NCI-H446 (cell line): ENCODE measurements around the gene GDPD1.
"Not testable (repeated sequence)": the region's sequence is repeated elsewhere in the genome, so short reads cannot be mapped to it uniquely, and the experiment has no call there.

Source experiments
- DNase-seq, 2 experiments: peaks; one replicate each; lab custom pipeline; 2025; lab: John Stamatoyannopoulos, UW

GDPD1 gene

DNA sequence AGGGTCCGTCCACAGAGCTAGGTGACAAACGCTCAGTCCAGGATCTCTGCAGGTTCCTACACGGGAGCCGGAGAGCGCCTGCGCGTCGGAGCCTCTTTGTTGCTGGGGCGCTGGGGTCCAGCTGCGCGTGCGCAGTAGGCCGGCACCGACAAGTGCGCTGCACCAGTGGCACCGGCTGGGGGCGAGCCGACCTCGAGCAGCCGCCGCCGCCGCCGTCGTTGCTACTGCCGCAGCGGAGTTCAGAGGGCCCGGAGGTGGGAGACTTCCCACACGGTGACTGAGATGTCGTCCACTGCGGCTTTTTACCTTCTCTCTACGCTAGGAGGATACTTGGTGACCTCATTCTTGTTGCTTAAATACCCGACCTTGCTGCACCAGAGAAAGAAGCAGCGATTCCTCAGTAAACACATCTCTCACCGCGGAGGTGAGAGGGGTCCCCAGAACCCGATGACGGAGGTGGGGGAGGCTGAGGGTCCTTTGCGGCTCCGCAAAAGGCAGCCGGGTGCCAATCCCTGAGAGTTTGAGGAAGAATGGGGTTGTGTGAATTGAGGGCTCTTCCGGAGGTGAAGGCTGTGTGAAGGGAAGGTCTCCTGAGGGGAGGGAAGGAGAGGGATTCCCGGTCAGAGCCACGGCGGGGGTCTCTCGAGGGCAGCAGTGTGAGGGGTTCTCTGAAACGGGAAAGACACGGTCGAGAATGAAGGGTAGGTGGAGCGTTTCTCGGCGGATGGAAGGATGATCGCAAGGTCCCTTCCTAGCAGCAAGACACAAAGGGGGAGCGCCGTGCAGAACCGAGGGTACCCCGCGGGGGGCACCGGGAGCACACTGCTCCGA lies at the start of gene GDPD1:
GDPD1 (plus strand) TSS at position 184 of the 831 bp plus-strand sequence; CDS start at position 283, 99 bp downstream.
- DNase-seq: peak; percentile 78 to 96

DNA sequence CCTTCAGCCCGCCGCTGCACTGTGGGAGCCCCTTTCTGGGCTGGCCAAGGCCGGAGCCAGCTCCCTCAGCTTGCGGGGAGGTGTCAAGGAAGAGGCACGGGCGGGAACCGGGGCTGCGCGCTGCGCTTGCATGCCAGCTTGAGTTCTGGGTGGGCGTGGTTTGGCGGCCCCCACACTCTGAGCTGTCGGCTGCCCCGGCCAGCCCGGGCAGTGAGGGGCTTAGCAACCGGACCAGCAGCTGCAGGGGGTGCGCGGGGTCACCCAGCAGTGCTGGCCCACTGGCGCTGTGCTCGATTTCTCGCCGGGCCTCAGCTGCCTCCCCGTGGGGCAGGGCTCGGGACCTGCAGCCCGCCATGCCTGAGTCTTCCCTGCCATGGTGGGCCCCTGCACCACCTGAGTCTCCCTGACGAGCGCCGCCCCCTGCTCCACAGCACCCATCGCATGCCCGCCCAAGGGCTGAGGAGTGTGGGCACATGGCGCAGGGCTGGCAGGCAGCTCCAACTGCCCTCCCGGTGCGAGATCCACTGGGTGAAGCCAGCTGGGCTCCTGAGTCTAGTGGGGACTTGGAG lies 47.8 kb upstream of the GDPD1 start:
- DNase-seq: no peak

DNA sequence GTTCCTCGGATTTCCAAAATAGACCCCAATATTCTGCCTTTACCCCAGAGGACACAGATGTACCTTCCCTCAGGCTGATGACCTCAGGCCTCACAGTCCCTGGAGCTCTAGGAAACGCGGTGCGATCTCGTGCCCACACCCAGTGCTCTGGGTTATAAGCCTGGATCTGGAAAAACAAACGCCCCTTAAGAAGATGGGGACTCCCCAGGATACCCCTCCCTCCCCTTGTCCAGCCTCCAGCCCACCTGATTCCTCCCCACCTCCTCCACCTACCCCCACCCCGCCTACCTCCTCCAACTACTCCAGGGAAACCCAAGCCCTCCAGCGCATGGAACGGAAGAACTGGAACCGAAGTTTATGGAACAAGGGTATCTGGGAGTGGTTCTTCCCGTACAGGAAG lies 45.6 kb upstream of the GDPD1 start:
- DNase-seq: no peak

DNA sequence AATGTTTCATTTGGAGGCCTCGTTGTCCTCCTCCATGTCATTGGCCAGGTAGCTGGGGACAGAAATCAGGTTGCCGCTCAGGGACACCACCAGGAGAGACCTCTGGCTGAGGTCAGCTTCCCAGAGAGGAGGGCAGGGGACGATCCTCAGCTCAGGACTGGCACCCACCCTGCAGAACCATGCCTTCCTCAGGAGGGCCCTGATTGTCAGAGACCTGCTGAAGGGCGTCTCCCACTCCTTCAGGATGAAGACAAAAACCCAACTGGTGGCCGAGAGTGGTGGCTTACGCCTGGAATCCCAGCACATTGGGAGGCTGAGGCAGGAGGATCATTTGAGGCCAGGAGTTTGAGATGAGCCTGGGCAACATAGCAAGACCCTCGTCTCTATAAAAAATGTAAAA lies 45.2 kb upstream of the GDPD1 start:
- no peak for DNase-seq

DNA sequence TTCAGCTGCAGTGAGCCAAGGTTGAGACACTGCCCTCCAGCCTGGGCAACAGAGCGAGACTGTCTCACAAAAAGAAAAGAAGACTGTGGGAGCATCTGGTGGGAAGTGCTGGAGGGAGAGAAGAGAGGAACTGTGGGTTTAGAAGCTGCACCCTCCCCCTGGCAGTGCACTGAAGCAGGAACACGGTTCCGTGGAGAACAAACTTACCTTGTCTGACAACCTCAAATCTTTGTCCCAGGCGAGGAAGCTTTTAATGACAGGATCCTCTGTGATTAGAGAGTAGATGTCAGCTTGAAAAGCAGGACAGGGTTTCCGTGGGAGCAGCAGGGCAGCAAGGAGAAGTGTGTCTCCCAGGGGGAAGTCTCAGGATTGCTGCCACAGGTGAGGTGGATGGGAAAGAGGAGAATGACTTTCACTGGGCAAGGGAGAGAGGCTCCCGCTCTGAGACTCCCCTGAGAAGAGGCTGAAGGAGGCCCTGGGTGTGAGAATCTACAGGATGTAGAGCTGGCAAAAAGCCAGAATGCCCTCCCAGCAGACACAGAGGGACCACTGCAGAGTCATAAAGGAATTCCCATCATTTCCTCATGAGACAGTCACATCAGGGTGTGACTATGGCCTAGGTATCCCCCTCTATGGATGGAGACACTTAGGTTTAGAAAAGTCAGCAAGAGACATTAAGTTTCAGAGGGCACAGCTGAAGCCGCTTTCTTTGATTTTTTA lies 41.9 kb upstream of the GDPD1 start:
- DNase-seq: no peak

DNA sequence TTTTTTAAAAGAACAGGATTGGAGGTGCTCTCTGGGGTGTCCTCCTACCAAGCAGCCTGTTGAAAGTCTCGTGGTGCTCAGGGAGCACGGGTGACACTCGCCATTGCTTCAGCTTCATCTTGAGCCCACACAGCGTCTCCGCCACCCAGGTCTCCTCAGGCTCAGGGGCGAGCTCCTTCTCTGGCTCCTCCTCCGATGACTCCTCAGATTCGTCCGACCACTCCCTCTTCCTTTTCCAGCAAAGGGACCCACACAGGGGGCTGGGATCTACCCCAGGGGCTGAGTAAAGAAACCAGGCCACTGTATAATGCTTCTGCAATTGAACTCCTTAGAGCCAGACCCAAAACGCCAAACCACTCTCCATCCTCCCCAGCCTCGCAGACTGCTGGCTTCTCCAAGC lies 40.7 kb upstream of the GDPD1 start:
- DNase-seq: not testable (repeated sequence)

DNA sequence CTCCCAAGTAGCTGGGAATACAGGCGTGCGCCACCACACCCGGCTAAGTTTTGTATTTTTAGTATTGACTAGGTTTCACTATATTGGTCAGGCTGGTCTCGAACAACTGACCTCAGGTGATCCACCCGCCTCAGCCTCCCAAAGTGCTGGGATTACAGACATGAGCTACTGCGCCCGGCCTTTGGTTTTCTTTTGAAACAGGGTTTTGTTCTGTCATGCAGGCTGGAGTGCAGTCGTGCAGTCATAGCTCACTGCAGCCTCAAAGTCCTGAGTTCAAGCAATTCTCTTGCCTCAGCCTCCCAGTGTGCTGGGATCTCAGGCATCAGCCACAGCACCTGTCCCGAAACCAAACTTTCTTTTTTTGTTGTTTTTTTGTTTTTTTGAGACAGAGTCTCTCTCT lies 39.7 kb upstream of the GDPD1 start:
- DNase-seq: no peak

DNA sequence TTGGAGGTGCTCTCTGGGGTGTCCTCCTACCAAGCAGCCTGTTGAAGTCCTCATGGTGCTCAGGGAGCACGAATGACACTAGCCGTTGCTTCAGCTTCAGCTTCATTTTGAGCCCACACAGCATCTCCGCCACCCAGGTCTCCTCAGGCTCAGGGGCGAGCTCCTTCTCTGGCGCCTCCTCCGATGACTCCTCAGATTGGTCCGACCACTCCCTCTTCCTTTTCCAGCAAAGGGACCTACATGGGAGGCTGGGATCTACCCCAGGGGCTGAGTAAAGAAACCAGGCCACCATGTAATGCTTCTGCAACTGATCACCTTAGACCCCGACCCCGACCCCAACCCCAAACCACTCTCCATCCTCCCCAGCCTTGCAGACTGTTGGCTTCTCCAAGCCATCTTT lies 38.8 kb upstream of the GDPD1 start:
- no peak for DNase-seq

DNA sequence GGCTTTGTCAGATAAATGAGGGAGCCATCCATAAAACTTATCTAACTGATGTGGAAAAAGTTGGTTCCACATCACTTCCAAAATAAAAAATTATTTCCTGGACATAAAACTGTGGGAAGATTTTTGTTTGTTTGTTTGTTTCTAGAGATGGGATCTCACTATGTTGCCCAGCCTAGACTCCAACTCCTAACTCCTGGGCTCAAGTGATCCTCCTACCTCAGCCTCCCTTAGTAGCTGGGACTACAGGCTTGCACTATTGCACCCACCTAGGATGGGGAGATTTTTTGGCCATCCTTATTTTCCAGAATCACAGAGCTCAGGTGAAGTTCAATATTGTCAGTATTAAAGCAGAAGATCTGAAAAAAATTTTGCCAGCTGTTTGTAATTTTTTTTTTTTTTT lies 34.3 kb upstream of the GDPD1 start:
- no peak for DNase-seq

DNA sequence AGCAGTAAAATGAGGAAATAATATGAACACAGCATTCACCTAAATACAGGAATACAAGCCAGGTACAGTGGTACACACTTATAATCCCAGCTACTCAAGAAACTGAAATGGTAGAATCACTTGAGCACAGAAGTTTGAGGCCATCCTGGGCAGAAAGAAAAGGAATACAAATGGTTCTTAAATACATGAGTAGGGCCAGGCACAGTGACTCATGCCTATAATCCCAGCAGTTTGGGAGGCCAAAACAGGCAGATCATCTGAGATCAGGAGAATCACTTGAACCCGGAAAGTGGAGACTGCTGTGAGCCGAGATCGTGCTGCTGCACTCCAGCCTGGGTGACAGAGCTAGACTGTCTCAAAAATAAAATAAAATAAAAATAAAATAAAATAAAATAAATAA lies 33.5 kb upstream of the GDPD1 start:
- no peak for DNase-seq

DNA sequence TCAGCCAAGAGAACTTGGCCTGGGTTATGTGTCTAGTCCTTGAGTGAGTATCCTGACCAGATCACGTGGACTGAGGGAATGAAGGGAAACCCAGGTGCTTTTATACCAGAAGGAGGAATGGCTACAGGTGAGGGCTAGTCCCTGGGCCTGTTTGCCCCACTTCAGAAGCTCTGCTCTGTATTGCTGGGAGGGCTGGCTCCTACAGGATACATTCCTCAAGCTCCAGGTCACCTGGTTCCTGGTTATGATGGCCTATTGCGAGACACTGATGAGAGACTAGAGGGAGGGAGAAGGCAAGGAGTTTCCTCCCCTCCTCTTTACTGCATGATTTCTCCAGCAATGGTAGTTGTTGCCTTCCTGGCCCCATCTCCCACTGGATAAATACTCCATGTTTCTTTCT lies 29.5 kb upstream of the GDPD1 start:
- no peak for DNase-seq

DNA sequence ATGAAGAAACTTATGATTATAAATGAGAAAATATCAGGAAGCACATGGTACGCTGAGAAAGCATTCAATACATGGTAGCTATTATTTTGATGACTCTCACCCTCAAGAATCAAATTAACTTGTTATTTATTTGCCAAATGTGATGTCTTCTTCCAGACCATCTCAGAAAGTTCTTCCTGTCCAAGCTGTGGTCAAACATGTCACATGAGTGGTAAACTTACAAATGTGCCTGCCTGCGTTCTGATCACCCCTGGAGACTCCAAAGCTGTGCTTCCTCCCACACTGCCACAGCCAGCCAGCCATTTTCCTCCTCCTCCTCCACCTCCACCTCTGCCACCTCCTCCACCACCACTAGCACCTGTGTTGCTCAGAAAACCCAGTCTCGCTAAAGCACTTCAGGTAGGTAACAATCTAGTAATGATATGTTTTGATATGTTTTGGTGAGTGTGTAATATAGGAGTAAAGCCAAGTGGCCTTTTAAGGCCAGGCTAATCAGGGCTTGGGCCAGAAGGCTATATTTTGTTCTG lies 26.9 kb upstream of the GDPD1 start:
- DNase-seq: no peak

DNA sequence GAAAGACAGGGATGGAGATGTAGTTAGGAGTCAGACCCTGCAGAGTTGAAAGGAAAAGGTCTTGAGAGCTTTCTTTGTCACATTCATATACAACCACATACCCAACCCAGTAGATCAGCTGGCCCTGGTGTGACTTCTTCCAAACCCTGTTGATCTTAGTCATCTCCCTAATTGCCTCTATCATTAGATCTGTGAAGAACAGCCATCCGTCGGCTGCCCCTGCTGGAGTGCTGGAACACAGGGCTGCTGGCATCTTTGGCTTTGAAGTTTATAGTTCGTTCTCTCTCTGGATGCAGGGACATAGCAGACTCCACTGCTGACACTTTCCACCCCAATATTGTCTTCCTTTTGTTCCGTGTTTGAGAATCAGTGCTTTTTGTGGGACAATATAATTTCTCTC lies 20.9 kb upstream of the GDPD1 start:
- no peak for DNase-seq

DNA sequence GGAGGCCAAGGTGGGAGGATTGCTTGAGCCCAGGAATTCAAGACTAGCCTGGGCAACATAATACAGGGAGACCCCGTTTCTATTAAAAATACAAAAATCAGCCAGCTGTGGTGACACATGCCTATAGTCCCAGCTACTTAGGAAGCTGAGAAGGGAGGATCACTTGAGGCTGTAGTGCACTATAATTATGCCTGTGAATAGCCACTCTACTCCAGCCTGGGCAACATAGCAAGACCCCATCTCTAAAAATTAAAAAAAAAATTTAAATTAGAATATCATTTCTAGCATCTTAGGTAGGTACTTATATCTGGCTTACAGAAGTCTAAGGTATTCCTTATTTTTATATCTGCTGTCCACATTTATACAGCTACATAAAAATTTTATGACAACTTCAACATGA lies 18.0 kb upstream of the GDPD1 start:
- DNase-seq: no peak

DNA sequence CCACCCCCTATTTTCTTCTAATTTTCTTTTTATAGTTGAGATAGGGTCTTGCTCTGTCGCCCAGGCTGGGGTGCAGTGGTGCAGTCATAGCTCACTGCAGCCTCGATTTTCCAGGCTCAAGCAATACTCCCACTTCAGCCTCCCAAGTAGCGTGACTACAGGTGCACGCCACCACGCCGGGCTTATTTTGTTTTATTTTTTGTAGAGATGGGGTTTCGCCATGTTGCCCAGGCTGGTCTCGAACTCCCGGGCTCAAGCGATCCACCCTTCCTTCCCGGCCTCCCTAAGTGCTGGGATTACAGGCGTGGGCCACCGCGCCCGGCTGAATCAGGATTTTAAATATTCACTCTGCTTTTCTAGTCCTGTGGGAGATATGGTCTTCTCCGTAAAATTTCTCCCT lies 941 bp upstream of the GDPD1 start:
- DNase-seq: no peak

DNA sequence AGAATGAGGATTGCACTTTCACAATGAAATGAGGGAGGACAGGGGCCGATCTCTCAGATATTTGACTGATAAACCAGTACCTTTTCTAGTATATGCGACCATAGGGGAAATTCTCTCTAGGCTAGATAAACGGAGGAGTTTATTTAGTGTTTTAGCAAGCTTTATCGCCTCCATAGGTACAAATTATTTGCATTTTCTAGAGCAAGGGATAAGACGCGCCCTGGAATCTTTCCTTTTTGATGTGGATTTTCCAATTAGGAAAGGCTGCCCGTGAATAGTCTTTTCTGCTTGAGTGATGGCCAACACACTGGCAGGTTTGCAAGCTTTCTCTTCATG lies 351 bp upstream of the GDPD1 start:
- DNase-seq: no peak

DNA sequence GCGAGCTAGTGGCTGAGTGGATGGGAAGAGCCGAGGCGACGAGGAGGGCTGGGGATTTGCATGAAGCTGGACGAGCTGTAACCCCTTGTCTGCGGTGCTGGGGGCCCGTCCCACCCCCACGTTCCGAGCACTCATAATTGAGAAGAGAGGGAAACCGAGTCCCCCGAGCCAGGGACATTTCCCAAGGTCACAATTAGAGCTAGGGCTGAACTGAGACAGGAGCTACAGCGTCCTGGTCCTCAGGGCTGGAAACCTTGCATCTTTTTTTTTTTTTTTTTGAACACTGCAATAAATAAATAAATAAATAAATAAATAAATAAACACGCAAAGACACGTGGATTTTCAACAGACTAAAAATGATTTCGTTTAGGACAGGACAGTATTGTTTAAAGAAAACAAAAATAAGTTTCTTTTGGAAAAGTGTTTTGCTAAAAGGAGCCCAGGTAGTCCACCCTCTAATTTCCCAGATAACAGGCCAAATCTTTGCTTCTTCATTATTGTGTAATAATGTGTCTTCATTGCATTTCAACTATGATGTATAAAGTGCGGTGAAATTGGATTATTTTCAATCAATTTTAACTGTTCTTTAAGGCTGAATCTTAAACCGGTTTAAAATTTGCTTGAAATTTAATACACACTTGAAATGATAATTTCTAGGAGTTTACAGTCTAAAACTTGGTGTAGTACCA lies 992 bp downstream of the GDPD1 start:
- DNase-seq: no peak

DNA sequence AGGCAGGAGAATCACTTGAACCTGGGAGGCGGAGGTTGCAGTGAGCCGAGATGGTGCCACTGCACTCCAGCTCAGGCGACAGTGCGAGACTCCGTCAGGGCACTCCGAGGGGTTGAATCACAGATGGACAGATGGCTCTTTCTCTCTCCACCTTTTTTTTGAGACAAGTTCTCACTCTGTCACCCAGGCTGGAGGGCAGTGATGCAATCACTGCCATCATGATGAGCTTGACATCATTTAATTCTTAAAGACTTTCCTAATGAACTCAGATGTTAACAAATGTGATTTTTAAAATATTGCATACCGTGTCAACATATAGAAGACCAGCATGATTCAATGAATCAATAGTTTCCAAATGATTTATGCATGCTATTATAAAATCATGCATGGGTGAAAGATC lies 3.5 kb downstream of the GDPD1 start:
- DNase-seq: no peak

DNA sequence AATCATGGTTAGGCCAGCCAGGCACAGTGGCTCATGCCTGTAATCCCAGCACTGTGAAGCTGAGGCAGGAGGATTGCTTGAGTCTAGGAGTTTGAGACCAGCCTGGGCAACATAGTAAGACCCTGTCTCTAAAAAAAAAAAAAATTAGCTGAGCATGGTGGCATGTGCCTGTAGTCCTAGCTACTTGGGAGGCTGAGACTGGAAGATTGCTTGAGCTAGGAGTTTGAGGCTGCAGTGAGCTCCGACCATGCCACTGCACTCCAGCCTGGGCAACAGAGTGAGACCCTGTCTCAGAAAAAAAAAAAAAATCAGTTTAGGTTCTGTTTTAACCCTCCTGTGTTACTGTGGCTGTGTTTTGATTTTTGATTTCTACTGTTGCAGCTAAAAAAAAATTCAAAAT lies 8.3 kb downstream of the GDPD1 start:
- not testable (repeated sequence) for DNase-seq

DNA sequence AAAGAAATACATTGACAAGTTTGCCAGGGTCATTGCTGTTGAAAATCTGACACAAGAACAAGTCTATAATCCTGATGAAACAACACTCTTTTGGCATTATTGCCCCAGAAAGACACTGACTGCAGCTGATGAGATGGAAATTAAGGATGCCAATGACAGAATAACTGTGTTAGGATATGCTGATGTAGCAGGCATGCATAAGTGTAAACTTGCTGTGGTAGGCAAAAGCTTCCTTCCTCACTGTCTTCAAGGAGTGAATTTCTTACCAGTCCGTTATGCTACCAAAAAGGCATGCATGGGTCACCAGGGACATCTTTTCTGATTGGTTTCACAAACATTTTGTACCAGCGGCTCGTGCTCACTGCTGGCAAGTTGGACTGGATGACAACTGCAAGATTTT lies 10.5 kb downstream of the GDPD1 start:
- DNase-seq: no peak

DNA sequence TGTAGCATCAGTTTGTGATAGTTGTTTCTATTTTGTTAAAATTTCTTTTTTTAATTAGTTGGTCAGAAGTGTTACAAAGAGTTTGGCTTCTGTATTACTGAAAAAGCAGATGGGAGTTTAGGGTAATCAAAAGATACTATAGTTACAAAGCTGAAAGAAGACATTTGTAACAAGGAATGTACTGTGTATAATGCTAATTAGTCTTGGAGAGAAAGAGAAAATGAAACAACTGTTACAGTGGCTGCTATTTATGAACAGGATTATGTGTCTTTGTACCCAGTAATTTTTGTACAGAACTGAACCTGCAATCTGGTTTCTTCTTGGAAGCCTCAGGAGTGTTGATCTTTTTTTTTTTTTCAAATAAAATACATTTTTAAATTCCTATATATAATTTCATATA lies 14.3 kb downstream of the GDPD1 start:
- DNase-seq: no peak

DNA sequence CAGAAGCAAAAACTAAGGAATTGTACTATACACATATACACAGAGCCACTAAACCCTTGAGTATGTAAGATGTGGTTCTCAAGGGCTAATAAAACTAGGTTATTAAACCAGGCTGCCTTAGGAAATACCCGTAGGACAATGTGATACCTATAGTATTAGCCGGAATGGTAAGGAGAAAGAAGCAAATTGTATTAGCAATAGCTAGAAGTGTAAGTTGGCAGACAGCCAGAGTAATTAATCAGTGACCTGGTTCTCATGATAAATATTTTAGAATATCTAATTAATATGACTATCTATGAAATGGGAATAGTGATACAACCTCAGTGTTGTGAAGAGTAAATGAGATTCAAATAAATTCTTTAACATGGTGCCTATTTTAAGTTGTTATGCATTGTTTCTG lies 18.6 kb downstream of the GDPD1 start:
- no peak for DNase-seq

DNA sequence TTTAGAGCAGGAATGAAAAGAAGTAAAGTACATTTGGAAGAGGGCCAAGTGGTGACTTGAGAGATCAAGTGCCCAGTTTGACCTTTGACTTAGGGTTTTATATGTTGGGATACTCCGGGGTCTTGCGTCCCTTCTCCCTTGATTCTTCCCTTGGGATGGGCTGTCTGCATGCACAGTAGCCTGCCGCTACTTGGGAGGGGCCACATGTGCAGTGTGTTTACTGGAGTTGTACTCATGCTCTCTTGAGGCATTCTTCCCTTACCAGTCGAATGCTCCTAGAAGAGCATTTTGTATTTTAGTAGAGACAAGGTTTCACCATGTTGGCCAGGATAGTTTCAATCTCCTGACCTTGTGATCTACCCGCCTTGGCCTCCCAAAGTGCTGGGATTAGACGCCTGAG lies 23.8 kb downstream of the GDPD1 start:
- DNase-seq: no peak
